GM21529 (cell line): ENCODE results near the gene OR51V1.
"Not testable (repeated sequence)": the region's sequence is repeated elsewhere in the genome, so short reads cannot be mapped to it uniquely, and the experiment has no call there.

ENCODE experiments used
- ATAC-seq: cut with Tn5 transposase; IDR thresholded peaks from one replicate; pipeline ENCODE4 v1.9.1; 2021; ENCODE audit not compliant: unreplicated experiment

Gene OR51V1

DNA sequence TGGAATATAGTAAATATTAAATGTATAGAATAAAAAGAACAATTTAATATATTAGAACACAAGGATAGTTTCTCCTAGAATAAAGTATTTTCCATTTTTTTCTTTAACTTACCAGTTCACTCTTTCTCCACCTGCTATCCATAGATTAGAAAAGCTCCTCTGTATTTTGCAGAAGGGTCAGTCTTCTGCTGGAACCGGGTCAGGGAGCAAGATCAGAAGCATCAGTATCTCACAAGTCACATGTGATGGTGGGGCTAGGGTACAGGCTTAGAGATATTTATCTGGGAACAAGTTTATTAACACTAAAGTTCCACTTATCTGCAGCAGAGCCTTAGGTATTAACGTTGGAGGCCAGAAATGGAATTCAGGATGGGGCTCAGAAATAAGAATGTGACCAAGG lies 28.6 kb downstream of the OR51V1 start:
- no peak for ATAC-seq

DNA sequence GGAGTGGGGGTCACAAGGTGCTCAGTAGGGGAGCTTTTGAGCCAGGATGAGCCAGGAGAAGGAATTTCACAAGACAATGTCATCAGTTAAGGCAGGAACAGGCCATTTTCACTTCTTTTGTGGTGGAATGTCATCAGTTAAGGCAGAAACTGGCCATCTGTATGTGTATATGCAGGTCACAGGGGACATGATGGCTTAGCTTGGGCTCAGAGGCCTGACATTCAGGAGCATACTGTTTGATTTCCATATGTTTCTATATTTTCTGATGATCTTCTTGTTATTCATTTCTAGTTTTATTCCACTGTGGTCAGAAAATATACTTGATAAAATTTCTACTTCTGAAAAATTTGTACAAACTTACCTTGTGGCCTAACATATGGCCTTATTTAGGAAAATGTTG lies 34.6 kb downstream of the OR51V1 start:
- not testable (repeated sequence) for ATAC-seq

DNA sequence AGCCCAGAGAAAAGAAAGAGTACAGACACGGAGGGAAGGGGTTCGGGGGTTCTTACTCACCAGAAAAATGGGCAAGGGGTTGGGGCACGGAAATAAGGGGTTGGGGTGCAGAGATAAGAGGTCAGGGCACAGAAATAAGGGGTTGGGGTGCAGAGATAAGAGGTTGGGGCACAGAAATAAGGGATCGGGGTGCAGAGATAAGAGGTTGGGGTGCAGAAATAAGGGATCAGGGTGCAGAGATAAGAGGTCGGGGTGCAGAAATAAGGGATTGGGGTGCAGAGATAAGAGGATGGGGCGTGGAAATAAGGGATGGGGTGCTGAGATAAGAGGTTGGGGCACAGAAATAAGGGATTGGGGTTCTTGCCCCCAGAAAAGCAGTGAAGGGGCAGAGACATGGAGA lies 35.7 kb downstream of the OR51V1 start:
- not testable (repeated sequence) for ATAC-seq

DNA sequence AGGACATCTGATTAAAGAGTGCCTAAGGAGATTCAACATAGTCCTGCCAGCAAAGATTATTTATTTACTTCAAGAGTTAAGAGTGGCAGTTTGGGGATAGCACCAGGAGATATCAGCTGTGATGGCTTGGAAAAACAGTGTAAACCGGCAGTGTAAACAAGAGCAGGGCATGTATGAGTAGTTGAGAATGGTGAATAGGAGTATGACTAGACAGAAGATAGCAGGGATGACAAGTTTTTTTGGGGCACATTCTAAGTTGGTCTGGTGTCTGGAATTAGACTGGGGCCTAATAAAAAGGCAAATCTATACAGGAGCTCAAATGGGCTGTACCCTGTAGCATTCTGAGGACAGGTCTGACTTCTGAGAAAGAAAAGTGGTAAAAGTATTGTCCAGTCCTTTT lies 39.4 kb downstream of the OR51V1 start:
- not testable (repeated sequence) for ATAC-seq

DNA sequence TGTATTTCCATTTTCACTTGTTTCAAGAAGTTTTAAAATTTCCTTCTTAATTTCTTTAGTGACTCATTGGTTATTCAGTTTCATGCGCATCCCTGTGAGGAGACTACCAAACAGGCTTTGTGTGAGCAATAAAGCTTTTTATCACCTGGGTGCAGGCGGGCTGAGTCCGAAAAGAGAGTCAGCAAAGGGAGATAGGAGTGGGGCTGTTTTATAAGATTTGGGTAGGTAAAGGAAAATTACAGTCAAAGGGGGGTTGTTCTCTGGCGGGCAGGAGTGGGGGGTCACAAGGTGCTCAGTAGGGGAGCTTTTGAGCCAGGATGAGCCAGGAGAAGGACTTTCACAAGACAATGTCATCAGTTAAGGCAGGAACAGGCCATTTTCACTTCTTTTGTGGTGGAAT lies 40.3 kb downstream of the OR51V1 start:
- ATAC-seq = not testable (repeated sequence)

DNA sequence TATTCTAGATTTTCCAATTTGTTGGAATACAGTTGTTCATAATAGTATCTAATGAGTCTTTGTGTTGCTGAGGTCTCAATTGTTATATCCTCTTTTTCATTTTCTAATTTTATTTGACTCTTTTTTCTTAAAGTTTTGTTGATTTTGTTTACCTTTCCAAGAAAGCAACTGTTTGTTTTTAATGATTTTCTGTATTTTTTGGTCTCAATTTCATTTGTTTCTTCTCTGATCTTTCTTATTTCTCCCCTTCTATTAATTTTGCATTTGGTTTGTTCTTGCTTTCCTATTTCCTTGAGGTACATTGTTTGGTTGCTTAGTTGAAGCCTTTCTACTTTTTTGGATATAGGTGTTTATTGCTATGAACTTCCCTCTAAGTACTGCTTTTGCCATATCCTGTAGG lies 40.7 kb downstream of the OR51V1 start:
- ATAC-seq = no peak

DNA sequence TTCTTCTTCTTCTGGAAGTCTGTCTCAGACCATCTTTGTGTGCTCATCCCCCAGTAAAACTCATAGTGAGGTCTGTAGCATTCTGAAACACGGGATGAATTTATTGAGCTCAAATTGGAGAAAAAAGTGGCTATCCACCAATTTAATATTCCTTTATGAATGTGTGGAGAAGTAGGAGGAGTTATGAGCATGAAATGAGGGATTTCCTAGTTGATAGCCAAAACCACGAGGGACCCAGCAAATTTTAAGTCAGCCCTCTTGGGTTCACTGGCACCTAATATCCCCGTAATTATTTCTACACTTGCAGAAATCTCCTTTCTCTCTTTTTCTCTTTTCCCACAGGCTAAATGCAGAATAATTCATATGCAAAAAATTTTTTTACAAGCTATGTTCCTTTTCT lies 45.8 kb downstream of the OR51V1 start, which contains the start of gene OR52A1:
Gene OR52A1 (minus strand): TSS at position 101 of the 400 bp plus-strand sequence. CDS start 2,388 bp downstream, outside the sequence.
- ATAC-seq = no peak

DNA sequence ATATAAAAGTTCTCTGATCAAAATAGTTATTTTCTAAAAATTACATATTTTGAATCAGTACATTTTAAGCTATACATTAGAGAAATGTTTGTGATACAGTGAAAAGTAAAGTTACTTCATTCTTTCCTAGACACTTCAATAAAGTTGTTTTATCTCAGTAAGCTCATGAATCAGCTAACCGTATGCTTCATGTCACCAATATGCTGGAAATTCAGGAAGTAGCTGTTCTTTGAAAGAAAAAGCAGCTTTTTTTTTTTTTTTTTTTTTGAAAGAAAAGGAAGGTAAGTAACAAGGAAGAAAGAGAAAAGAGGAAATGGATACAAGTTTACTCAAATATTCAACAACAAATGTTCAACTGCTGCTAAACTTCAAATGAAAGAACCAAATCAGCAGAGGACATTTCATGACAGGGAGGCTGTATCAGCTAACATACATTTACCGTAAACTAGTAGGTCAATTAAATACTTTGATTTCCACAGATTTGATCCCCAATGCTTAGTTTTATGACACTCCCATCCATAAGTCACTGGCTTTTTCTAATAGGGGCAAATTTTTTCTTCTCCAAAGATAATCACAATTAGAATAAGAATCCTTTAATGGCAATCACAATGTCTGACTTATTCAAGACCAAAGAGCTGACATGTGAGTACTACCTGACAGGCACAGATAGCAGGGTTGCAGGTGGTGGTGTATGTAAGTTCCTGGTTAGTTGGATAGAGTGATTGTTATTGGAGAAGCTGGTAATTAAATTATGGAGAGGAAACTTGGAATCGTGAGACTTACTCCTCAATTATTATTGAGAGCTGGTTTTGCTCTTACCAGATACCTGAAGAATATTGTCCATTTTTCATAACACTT lies 46.7 kb downstream of the OR51V1 start:
- ATAC-seq = no peak

DNA sequence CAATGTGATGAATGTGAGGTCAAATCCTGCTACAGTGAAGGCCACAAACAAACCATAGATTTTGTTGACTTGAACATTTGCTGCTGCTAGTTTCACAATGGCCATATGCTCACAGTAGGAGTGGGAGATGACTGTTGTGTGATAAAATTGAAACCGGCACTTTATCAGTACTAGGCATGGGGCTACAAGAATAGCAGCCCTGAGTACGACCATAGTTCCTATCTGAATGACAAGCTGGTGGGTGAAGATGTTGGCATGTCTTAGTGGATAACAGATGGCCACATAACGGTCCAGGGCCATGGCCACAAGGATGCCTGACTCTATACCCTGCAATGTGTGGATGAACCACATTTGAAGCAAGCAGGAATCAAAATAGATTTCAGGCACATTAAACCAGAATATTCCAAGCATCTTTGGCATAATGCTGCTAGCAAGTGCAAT lies 48.7 kb downstream of the OR51V1 start:
- ATAC-seq = no peak
